Hair follicular keratinocyte (primary cell): ENCODE data around the gene PRSS16. TPM values are rescaled to one million over a fixed set of nuclear protein-coding genes. Genes with fewer than 3 reads are reported as not detected.

Experiments used
- total RNA-seq: library from RNA; depleted of rRNA; stranded (reverse); fragments of >200 nt; gene quantifications from 2 replicates; pipeline ENCODE4 v1.2.3, GENCODE V29; 2015

PRSS16 gene
- total RNA-seq, result 6.2 and 12.2 TPM in 2 replicates

GRCh38 chr6:27247133-27247836 lies at the start of gene PRSS16:
Gene PRSS16, plus strand, starts transcription at chr6:27247701. Its CDS starts 37 bp downstream, at chr6:27247738.

Other genes with a start within 250 kb of the PRSS16 start
- gene POM121L2, start 64.6 kb downstream of the PRSS16 start, total RNA-seq, result not detected in 2 replicates
- 1.2 and 2.5 TPM in 2 replicates for gene ZNF391, start 141.1 kb downstream of the PRSS16 start, total RNA-seq
- 3.1 and 3.4 TPM in 2 replicates for gene ZNF184, start 225.4 kb downstream of the PRSS16 start, total RNA-seq